ENCODE data around the gene CDC42EP1.

DNA sequence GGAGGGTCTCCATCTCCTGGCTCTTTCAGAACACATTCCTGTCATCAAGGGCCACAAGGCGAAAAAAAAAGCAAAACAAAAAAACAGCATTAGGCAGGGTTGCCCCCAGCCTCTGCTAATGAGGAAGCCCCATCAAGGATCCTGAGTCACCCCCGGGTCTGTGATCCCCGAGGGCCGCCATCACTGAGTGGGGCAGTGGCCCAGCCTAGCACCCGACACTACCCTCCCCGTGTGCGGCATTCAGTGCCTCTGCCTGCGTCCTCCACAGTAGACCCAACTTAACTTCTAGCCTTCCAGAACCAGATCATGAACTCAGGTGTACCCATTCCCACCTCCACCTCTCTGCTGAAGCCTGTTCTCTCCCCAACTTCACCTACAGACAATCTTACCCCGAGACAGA is 6.6 kb upstream of the CDC42EP1 start:
- TF ChIP-seq, protein P1, sequence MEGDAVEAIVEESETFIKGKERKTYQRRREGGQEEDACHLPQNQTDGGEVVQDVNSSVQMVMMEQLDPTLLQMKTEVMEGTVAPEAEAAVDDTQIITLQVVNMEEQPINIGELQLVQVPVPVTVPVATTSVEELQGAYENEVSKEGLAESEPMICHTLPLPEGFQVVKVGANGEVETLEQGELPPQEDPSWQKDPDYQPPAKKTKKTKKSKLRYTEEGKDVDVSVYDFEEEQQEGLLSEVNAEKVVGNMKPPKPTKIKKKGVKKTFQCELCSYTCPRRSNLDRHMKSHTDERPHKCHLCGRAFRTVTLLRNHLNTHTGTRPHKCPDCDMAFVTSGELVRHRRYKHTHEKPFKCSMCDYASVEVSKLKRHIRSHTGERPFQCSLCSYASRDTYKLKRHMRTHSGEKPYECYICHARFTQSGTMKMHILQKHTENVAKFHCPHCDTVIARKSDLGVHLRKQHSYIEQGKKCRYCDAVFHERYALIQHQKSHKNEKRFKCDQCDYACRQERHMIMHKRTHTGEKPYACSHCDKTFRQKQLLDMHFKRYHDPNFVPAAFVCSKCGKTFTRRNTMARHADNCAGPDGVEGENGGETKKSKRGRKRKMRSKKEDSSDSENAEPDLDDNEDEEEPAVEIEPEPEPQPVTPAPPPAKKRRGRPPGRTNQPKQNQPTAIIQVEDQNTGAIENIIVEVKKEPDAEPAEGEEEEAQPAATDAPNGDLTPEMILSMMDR (IDR thresholded peaks at IDR 0.05): no peak
- no peak for TF ChIP-seq POLR2A (IDR thresholded peaks at IDR 0.05)
- no peak for TF ChIP-seq POLR2AphosphoS5 (IDR thresholded peaks at IDR 0.05; ENCODE audit: insufficient read depth in 1 of 2, low read depth in 1 of 2)

All from vagina (tissue), 2 donors.